ES-I3 (cell line): ENCODE data around the gene RAB34.

Experiments
- H3K36me3 ChIP-seq: 2 replicates; pipeline ENCODE4 v1.6.1; 2013; ENCODE audit warnings: mild to moderate bottlenecking, low read length, control low read depth, moderate library complexity; ENCODE audit not compliant: insufficient read depth
- H3K4me1 ChIP-seq: 2 replicates; pipeline ENCODE4 v1.6.1; 2013; ENCODE audit warnings: mild to moderate bottlenecking, control low read depth, low read length; ENCODE audit not compliant: insufficient read depth
- H3K9ac ChIP-seq: 2 replicates; pipeline ENCODE4 v1.6.1; 2013; ENCODE audit warnings: low read depth, mild to moderate bottlenecking, low read length, moderate library complexity
- H3K9me3 ChIP-seq: 2 replicates; pipeline ENCODE4 v1.6.1; 2013; ENCODE audit warnings: mild to moderate bottlenecking, low read length, moderate library complexity; ENCODE audit not compliant: control insufficient read depth, insufficient read depth

RAB34 gene

DNA sequence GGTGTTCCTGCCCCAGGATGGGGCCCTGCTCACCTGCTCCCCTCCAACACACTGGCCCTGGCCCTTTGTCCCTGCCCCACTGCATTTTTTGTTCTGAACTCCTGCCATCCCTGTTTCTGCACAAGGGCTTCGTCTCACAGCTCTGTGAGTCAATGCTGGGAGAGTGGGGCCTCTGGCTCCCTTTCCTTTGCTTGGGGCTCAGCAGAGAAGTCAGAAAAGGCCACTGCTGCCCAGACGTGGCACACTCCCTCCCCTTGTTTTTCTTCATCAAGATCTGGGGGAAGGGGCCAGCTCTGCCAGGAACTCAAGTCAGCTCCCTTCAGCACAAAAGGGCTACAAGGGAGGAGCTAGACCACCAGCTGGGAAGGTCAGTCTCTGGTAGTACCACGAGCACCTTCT, 14.9 kb downstream of the RAB34 start:
- Histone ChIP-seq H3K9me3 (no peaks in the 10 kb centered on the region), H3K9ac (no peak overlapping the region), H3K36me3 (peaks cover 31% of the 10 kb centered on the region), H3K4me1 (no peaks in the 10 kb centered on the region; the same call in 1 of the 2 replicates)

DNA sequence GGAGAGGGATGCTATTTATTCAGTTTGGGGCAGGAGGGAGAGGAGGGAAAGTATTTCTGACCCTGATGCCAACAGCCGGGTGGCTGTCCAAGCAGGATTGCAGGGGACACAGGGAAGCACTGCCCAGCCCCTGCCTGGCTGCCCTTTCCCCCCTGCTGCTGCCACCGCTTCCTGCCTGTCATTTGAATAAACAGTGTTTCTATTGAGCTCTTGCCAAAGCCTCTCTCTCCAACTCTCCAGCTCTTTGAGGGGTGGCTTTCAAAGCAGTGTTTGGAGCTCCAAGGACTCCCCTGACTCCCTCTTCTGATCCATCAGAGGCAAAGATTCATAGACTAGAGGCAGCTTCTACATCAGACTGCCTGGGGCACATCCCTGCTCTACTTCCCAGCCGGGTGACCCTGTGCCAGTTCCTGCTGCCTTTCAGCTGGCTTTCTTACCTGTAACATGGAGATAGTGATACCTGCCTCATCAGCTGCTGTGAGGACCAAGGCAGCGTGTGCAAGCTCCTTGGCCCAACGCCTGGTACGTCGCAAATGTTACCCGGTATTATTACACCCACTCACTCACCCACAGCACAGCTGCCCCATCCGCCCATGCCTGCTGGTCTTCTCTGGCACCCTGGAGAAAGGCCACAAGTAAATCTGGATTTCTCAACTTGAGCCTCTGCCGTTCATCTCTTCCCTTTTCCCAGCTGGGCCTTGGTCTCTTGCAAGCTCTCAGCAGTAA, 15.5 kb downstream of the RAB34 start:
- Histone ChIP-seq H3K4me1 (no peaks in the 10 kb centered on the region; the same call in 1 of the 2 replicates), H3K9ac (no peak overlapping the region), H3K36me3 (peaks cover 37% of the 10 kb centered on the region), H3K9me3 (no peaks in the 10 kb centered on the region)

DNA sequence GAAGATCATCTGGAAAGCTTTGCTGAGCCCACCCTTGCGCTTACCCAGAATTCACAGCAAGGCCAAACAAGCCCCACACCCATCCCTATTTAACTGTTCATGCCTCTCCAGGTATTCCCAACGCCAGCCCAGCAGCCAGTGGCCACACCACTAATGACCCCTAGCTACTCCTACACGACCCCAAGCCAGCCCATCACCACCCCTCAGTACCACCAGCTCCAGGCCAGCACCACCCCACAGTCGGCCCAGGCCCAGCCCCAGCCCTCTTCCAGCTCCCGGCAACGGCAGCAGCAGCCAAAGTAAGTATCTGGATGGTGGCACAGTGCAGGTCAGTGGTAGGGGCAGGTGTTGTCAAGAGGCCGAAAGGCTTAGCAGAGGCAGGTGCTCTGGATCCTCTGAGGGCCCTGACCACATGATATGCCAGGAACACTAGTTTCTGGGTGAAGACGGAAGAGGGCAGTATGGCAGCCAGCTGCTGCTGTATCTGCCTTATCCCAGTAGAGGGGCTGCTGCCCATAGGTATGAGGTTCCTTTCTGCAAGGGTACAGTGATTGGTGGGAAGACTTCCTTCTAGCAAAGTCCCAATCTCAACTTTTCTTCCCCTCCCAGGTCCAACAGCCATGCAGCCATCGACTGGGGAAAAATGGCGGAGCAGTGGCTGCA, 16.7 kb downstream of the RAB34 start:
- Histone ChIP-seq H3K9me3 (no peaks in the 10 kb centered on the region), H3K36me3 (peaks cover 42% of the 10 kb centered on the region), H3K4me1 (no peaks in the 10 kb centered on the region; the same call in 1 of the 2 replicates), H3K9ac (no peak overlapping the region)

DNA sequence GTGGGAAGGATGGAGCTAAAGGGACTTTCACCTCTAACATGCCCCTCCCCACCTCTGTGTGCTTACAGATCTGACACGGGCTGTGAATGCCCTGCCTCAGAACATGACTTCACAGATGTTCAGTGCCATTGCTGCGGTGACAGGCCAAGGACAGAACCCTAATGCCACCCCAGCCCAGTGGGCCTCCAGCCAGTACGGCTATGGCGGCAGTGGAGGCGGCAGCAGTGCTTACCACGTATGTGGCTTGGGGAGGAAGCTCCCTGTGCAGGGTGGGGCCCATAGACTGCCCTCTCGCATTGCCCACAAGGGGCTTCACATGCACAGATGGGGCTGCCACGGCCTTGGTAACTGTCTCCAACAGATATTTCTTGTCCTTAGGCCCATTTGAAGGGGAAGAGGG, 17.4 kb downstream of the RAB34 start:
- peaks cover 42% of the 10 kb centered on the region for H3K36me3 ChIP-seq
- H3K9ac ChIP-seq, result no peak overlapping the region
- H3K9me3 ChIP-seq, result no peaks in the 10 kb centered on the region
- H3K4me1 ChIP-seq, result no peaks in the 10 kb centered on the region; the same call in 1 of the 2 replicates

DNA sequence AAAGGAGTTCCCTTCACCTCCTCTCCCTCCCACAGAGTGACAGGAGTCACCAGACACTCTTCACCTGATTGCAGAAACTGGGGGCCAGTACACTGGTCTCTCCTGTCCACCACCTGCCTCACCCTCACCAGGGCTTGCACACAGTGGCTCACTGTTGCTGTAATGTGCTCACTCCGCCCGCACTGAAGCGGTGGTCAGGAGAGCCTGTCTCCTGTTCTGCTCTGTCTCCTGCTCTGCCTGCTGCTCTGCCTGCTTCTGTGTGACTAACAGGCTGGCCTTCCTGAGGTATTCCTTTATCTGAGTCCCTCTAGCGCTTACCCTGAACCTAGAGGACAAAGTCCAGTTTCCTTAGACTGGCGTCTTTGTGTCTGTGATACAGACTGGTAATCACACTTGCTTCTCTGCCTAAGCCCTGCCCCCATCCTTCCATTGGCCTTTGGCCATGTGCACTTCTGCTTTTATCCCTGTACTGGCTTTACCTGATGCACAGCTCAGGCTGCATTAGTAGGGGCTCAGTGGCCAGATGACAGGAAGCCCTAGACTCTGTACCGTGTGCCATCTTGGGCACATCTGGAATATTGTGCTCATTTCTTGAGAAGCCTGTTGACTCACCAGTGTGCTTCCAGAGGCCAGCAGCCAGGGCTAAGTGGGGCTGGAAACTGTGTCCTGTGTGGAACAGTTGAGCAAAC, 19.3 kb downstream of the RAB34 start:
- Histone ChIP-seq H3K36me3 (peaks cover 46% of the 10 kb centered on the region), H3K9ac (no peak overlapping the region), H3K9me3 (no peaks in the 10 kb centered on the region), H3K4me1 (no peaks in the 10 kb centered on the region)

DNA sequence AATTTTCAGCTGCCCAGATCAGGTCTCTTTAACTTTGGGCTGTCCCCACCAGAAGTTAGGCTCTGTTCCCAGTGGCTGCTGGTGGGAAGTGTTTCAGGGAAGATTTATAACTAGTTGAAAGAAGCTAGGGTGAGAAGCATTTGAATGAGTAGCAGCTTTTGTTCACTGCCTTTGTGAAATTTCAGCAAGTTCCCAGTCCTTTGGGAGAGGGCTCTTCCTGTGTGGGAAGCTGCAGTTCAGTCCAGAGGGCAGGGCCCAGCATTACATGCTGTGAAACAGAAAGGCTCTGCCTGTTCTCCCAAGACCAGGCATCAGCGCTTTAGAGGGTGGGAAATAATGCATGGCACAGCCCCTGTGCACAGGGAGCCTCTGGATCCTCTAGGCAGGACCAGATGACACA, 23.8 kb downstream of the RAB34 start:
- no peak overlapping the region for H3K9ac ChIP-seq
- H3K9me3 ChIP-seq, result no peaks in the 10 kb centered on the region
- peaks cover 46% of the 10 kb centered on the region for H3K36me3 ChIP-seq
- no peaks in the 10 kb centered on the region for H3K4me1 ChIP-seq

DNA sequence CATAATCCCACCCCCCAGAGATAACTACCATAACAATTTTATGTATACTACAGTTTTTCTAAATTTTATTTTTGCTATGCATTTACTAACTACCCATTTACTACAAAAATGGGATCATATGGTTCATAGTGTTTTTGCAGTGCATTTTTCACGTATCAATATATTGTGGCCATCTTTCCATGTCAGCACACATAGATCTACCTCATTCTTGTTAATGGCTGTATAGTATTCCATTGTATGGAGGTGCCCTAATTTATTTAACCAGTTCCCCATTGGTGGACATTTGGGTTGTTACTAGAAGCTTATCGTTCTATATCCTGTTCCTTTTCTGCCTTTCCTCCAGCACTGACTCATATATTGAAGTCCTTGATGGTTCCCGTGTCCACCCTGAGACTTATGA, 28.7 kb downstream of the RAB34 start:
- H3K9ac ChIP-seq, result no peak overlapping the region
- H3K4me1 ChIP-seq, result no peaks in the 10 kb centered on the region
- no peaks in the 10 kb centered on the region for H3K9me3 ChIP-seq
- peaks cover 59% of the 10 kb centered on the region for H3K36me3 ChIP-seq

DNA sequence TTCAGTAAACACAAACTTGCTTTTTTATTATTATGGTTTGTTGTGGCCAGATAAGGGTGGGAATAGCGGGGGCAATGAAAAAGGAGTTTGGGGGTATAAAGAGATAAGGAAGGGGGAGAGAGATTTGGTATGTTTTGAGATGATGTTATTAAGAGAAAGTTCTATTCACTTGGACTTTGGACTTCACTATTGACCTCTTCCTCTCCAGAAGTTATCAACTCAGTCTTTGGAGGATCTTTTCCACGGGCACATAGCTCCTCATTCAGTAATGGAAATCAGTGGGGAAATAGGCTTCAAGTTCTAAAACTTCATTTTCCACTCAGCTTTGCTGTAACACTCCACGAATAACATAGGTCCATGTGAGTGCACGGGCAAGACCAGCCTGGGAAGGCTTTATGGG, 29.2 kb downstream of the RAB34 start:
- no peak overlapping the region for H3K9ac ChIP-seq
- no peaks in the 10 kb centered on the region for H3K9me3 ChIP-seq
- H3K36me3 ChIP-seq, result peaks cover 57% of the 10 kb centered on the region
- H3K4me1 ChIP-seq, result no peaks in the 10 kb centered on the region

DNA sequence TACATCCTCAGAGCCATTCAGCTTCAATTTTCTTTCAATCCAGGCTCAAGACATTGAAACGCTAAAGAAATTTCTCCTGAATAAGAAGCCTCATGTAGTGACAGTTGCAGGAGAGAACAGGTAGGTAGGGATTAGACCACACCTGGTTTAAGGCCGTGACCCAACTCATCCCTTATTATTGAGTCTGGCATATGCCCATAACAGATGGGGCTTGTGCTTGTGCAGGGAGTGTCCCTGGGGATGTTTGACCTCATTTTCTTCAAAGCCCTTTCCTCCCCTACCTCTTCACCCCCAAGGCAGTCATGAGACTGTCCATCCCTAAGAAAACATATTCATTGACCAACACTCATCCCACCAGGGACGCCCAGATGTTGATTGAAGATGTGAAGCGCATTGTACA, 31.4 kb downstream of the RAB34 start:
- peaks cover 70% of the 10 kb centered on the region for H3K36me3 ChIP-seq
- H3K9me3 ChIP-seq, result no peaks in the 10 kb centered on the region
- no peak overlapping the region for H3K9ac ChIP-seq
- H3K4me1 ChIP-seq, result no peaks in the 10 kb centered on the region

DNA sequence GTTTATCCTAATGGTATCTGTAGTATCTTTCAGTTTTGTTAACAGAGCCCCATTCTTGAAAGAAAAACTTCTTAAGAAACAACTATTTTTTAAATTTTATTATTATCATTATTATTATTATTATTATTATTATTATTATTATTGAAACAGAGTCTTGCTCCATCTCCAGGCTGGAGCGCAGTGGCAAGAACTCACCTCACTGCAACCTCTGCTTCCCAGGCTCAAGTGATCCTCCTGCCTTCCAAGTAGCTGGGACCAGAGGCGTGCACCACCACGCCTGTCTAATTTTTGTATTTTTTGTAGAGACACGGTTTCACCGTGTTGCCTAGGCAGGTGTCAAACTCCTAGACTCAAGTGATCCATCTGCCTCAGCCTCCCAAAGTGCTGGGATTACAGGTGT, 32.3 kb downstream of the RAB34 start:
- Histone ChIP-seq H3K4me1 (no peaks in the 10 kb centered on the region), H3K9me3 (no peaks in the 10 kb centered on the region), H3K9ac (no peak overlapping the region), H3K36me3 (peaks cover 72% of the 10 kb centered on the region)

DNA sequence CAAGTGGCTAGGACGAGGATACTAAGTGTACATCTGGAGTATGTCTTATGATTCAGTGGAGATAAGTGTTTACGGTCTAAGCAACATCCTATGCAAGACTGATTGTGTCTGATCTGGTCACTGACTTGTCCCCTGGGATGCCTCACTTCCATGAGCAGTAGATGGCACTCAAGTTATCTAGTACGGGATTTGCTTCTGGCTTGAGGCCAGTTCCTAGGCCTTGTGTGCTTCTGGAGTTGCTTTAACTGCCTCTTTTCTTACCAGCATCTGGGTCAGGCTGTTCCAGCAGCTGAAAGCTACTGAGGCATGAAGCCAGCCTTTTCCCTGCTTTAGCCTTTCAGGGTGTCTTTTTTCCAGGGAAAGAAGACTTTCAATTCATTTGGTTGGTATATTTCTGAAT, 32.7 kb downstream of the RAB34 start:
- no peaks in the 10 kb centered on the region for H3K9me3 ChIP-seq
- peaks cover 70% of the 10 kb centered on the region for H3K36me3 ChIP-seq
- H3K9ac ChIP-seq, result no peak overlapping the region
- H3K4me1 ChIP-seq, result no peaks in the 10 kb centered on the region

DNA sequence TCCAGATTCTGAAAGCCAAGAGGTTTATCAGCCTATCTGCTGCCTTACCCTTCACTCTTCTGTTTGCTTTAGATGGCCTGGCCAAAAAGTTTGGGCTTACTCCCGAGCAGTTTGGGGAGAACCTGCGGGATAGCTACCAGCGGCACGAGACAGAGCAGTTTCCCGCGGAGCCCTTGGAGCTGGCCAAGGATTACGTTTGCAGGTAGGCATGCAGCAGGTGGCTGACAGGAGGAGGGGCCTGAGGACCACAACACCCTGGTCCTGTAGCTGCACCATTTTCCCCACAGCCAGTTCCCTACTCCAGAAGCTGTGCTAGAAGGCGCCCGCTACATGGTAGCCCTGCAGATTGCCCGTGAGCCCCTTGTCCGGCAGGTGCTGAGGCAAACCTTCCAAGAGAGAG, 35.0 kb downstream of the RAB34 start:
- Histone ChIP-seq H3K9ac (no peak overlapping the region), H3K36me3 (peaks cover 63% of the 10 kb centered on the region), H3K4me1 (no peaks in the 10 kb centered on the region), H3K9me3 (no peaks in the 10 kb centered on the region)

DNA sequence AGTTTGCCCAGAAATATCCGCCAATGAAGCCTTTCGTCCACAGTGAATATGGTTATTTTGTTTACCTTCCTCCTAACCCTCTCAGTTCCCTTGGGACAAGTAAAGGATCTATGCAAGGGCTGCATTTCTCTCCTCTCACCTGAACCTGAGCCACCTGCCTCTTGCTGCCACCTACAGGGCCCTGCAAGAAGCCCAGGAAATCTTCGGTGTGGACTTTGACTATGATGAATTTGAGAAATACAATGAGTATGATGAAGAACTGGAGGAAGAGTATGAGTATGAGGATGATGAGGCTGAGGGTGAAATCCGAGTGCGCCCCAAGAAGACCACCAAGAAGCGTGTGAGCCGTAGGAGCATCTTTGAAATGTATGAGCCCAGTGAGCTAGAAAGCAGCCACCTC, 41.7 kb downstream of the RAB34 start:
- H3K9me3 ChIP-seq, result no peaks in the 10 kb centered on the region
- peaks cover 55% of the 10 kb centered on the region for H3K36me3 ChIP-seq
- H3K4me1 ChIP-seq, result no peaks in the 10 kb centered on the region
- H3K9ac ChIP-seq, result no peak overlapping the region

DNA sequence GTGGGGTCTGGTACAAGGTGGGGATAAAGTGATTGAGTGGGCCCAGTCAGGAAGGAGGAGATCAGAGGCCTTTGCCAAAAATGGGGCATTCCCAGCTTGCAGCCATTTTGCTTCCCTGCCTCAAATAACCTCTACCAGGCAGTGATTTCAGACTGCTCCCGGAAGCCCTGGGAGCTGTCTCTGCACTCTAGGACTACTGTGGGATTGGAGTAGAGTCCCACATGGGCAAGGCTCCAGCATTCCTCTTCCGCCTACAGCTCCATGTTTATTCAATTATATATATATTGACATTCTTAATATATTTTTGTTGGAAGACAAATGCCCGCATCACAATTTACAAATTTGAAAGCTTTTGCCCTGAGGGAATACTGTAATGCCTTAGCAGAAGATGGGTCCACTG, 42.2 kb downstream of the RAB34 start:
- no peaks in the 10 kb centered on the region for H3K4me1 ChIP-seq
- peaks cover 54% of the 10 kb centered on the region for H3K36me3 ChIP-seq
- H3K9me3 ChIP-seq, result no peaks in the 10 kb centered on the region
- H3K9ac ChIP-seq, result no peak overlapping the region

DNA sequence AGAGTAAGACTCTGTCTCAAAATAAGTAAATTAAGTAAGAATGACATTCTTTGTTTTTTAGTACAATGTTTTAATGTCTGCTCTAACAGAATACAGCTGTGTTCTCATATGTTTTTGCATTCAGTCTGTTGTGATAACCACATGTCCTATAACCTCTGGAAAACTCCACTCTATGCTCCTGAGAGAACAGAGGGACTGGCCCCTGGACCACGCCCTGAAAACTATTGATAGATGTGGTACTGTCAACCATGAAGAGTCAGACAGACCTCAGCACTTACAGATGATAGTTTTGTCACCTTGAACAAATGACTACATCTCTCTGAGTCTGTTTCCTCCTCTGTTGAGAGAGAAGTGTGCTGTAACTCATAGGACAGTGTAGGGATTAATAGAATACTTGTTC, 47.8 kb downstream of the RAB34 start:
- Histone ChIP-seq H3K9ac (no peak overlapping the region), H3K4me1 (no peaks in the 10 kb centered on the region), H3K9me3 (no peaks in the 10 kb centered on the region), H3K36me3 (peaks cover 34% of the 10 kb centered on the region)
